ENCODE measurements around the gene HRAS. TPM values are rescaled to one million over a fixed set of nuclear protein-coding genes. Genes with fewer than 3 reads are reported as not detected.

Gene HRAS
- total and polyA plus RNA-seq, 4 donors = 4.7 to 17.4 (median 10.9) TPM

GRCh38 chr11:558503-558902 lies 23.1 kb upstream of the HRAS start:
- H3K4me3 ChIP-seq (ENCODE audit: low read depth in 1 of 3, low read length in 3 of 3) = no peak overlapping the region
- peaks cover 21 to 45% (median 31%) of the 10 kb centered on the region in 4 donors for H3K4me1 ChIP-seq (ENCODE audit: control insufficient read depth in 4 of 4, insufficient read depth in 4 of 4, low read length in 3 of 4)
- no peaks in the 10 kb centered on the region for H3K9me3 ChIP-seq (ENCODE audit: control insufficient read depth in 4 of 4, low read length in 3 of 4)
- 91% methylated on average over 20 of the region's 20 CpGs for WGBS
- TF ChIP-seq JUND (IDR thresholded peaks at IDR 0.05) (no peak), ZBTB33 (IDR thresholded peaks at IDR 0.05) (no peak), HNF4G (IDR thresholded peaks at IDR 0.05) (no peak)
- no peak overlapping the region for H3K27ac ChIP-seq (ENCODE audit: low read depth in 1 of 2, low read length in 2 of 2)
- H3K9ac ChIP-seq (ENCODE audit: low read depth in 1 of 2, low read length in 2 of 2) = no peak overlapping the region
- H3K36me3 ChIP-seq (ENCODE audit: control insufficient read depth in 4 of 4, insufficient read depth in 3 of 4, low read depth in 1 of 4, low read length in 3 of 4) = peaks cover 0 to 7% (median 3%) of the 10 kb centered on the region in 4 donors
- no peaks in the 10 kb centered on the region for H3K27me3 ChIP-seq (ENCODE audit: control insufficient read depth in 4 of 4, insufficient read depth in 4 of 4, low read length in 3 of 4)
- no peak for DNase-seq (ENCODE audit: low spot score)

- Histone ChIP-seq H3K4me1 (ENCODE audit: control insufficient read depth in 4 of 4, insufficient read depth in 4 of 4, low read length in 3 of 4) (peaks cover 23 to 44% (median 31%) of the 10 kb centered on the region in 4 donors), H3K27me3 (ENCODE audit: control insufficient read depth in 4 of 4, insufficient read depth in 4 of 4, low read length in 3 of 4) (no peaks in the 10 kb centered on the region), H3K36me3 (ENCODE audit: control insufficient read depth in 4 of 4, insufficient read depth in 3 of 4, low read depth in 1 of 4, low read length in 3 of 4) (peaks cover 0 to 4% (median 0%) of the 10 kb centered on the region in 4 donors), H3K27ac (ENCODE audit: low read depth in 1 of 2, low read length in 2 of 2) (no peak overlapping the region), H3K4me3 (ENCODE audit: low read depth in 1 of 3, low read length in 3 of 3) (no peak overlapping the region), H3K9ac (ENCODE audit: low read depth in 1 of 2, low read length in 2 of 2) (no peak overlapping the region), H3K9me3 (ENCODE audit: control insufficient read depth in 4 of 4, low read length in 3 of 4) (no peaks in the 10 kb centered on the region)
- TF ChIP-seq REST (IDR thresholded peaks at IDR 0.05) = no peak
- no peak for TF ChIP-seq CTCF (IDR thresholded peaks at IDR 0.05; ENCODE audit: low read depth, low read length, missing input control)
- TF ChIP-seq FOXA1 (IDR thresholded peaks at IDR 0.05) = no peak
- no peak for TF ChIP-seq SP1 (IDR thresholded peaks at IDR 0.05)
- no peak for TF ChIP-seq YY1 (IDR thresholded peaks at IDR 0.05)
- no peak for TF ChIP-seq HNF4G (IDR thresholded peaks at IDR 0.05)
- no peak for TF ChIP-seq HNF4A (conservative IDR thresholded peaks at IDR 0.05)
- TF ChIP-seq ZBTB33 (IDR thresholded peaks at IDR 0.05) = no peak
- no peak for TF ChIP-seq FOXA2 (IDR thresholded peaks at IDR 0.05)
- TF ChIP-seq TAF1 (conservative IDR thresholded peaks at IDR 0.05) = no peak
- TF ChIP-seq RAD21 (IDR thresholded peaks at IDR 0.05) = no peak
- TF ChIP-seq ATF3 (IDR thresholded peaks at IDR 0.05) = no peak
- no peak for TF ChIP-seq EGR1 (IDR thresholded peaks at IDR 0.05; ENCODE audit: low read depth in 2 of 2)
- no peak for TF ChIP-seq JUND (IDR thresholded peaks at IDR 0.05)
- TF ChIP-seq NR2F2 (IDR thresholded peaks at IDR 0.05) = no peak
- 91% methylated on average over 24 of the region's 24 CpGs for WGBS
- DNase-seq (ENCODE audit: low spot score) = no peak
Observed at GRCh38 chr11:557328-558132, 22.2 kb upstream of the HRAS start.

Data from liver (tissue), 9 donors.